Karpas-422 (cell line): ENCODE measurements around the gene GGT5. TPM values are rescaled to one million over a fixed set of nuclear protein-coding genes. Genes with fewer than 3 reads are reported as not detected.
"Not testable (repeated sequence)": the region's sequence is repeated elsewhere in the genome, so short reads cannot be mapped to it uniquely, and the experiment has no call there.

Source experiments
- DNase-seq: peaks from one replicate; pipeline ENCODE4 v3.0.0-alpha.2; 2015
- H2AFZ ChIP-seq: fragments of 200-600 bp; sonication (generic); 2 replicates; pipeline ENCODE4 v1.6.1; 2014; ENCODE audit warnings: antibody characterized with exemption, low read length, mixed read lengths
- H3K27ac ChIP-seq: fragments of 200-600 bp; sonication (generic); 2 replicates; pipeline ENCODE4 v1.5.1; 2014; ENCODE audit warnings: mild to moderate bottlenecking, low read length, moderate library complexity
- H3K27me3 ChIP-seq: fragments of 200-600 bp; sonication (generic); 2 replicates; pipeline ENCODE4 v1.6.1; 2014; ENCODE audit warnings: low read length, mixed read lengths
- H3K36me3 ChIP-seq: fragments of 200-600 bp; sonication (generic); 2 replicates; pipeline ENCODE4 v1.6.1; 2014; ENCODE audit warnings: low read length, mixed read lengths; ENCODE audit not compliant: insufficient read depth
- H3K4me1 ChIP-seq: fragments of 200-600 bp; sonication (generic); 2 replicates; pipeline ENCODE4 v1.6.1; 2014; ENCODE audit warnings: mild to moderate bottlenecking, low read length, mixed read lengths
- H3K4me2 ChIP-seq: fragments of 200-600 bp; sonication (generic); 2 replicates; pipeline ENCODE4 v1.6.1; 2014; ENCODE audit warnings: low read length, low read depth, mild to moderate bottlenecking; ENCODE audit not compliant: poor library complexity, severe bottlenecking
- H3K4me3 ChIP-seq: fragments of 200-600 bp; sonication (generic); 2 replicates; pipeline ENCODE4 v1.5.1; 2014; ENCODE audit warnings: mild to moderate bottlenecking, antibody characterized with exemption, low read length, mixed read lengths
- H3K79me2 ChIP-seq: fragments of 200-600 bp; sonication (generic); 2 replicates; pipeline ENCODE4 v1.6.1; 2014; ENCODE audit warnings: mild to moderate bottlenecking, low read length, mixed read lengths
- H3K9ac ChIP-seq: fragments of 200-600 bp; sonication (generic); 2 replicates; pipeline ENCODE4 v1.6.0; 2014; ENCODE audit warnings: low read length
- H3K9me2 ChIP-seq: fragments of 200-600 bp; sonication (generic), shearing (Covaris generic); replicated peaks from 2 replicates; pipeline ENCODE4 v1.6.0; 2014; ENCODE audit warnings: mild to moderate bottlenecking, low read length, moderate library complexity; ENCODE audit not compliant: insufficient read depth
- H3K9me3 ChIP-seq: fragments of 300-700, 200-600 bp; sonication (generic); 2 replicates; pipeline ENCODE4 v1.6.1; 2014; ENCODE audit warnings: low read length, mixed read lengths
- H4K20me1 ChIP-seq: fragments of 200-600 bp; sonication (generic); 2 replicates; pipeline ENCODE4 v1.6.1; 2014; ENCODE audit warnings: mild to moderate bottlenecking, antibody characterized with exemption, low read length, low read depth; ENCODE audit not compliant: insufficient read depth
- total RNA-seq: library from RNA; depleted of rRNA; stranded (reverse); fragments of >200 nt; shearing (Covaris generic); gene quantifications from 2 replicates; pipeline ENCODE4 v1.2.3, GENCODE V29; 2014; ENCODE audit warnings: low replicate concordance

The GGT5 gene
- total RNA-seq, 1 experiment from 2014 or later = not detected

DNA sequence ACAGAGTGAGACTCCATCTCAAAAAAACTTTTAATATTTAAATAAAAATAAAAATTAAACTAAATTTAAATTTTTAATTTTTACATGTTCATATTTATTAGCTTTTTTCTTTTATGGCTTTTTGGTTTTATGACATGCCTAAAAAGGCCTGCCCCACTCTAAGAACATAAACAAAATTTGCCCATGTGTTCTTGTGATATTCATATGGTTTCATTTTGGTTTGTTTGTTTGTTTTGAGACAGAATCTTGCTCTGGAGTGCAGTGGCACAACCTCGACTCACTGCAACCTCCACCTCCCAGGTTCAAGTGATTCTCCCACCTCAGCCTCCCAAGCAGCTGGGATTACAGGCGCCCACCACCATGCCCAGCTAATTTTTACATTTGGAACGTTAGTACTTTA lies 35.9 kb downstream of the GGT5 start:
- Histone ChIP-seq H3K27me3 (no peaks in the 10 kb centered on the region), H3K36me3 (no peaks in the 10 kb centered on the region), H3K4me1 (peaks cover 25% of the 10 kb centered on the region), H3K79me2 (no peaks in the 10 kb centered on the region), H3K27ac (no peak overlapping the region), H3K4me3 (no peak overlapping the region), H3K9me3 (no peaks in the 10 kb centered on the region), H3K4me2 (no peak overlapping the region), H3K9me2 (no peaks in the 10 kb centered on the region), H2AFZ (no peak overlapping the region), H4K20me1 (no peaks in the 10 kb centered on the region), H3K9ac (no peak overlapping the region)
- no peak for DNase-seq

DNA sequence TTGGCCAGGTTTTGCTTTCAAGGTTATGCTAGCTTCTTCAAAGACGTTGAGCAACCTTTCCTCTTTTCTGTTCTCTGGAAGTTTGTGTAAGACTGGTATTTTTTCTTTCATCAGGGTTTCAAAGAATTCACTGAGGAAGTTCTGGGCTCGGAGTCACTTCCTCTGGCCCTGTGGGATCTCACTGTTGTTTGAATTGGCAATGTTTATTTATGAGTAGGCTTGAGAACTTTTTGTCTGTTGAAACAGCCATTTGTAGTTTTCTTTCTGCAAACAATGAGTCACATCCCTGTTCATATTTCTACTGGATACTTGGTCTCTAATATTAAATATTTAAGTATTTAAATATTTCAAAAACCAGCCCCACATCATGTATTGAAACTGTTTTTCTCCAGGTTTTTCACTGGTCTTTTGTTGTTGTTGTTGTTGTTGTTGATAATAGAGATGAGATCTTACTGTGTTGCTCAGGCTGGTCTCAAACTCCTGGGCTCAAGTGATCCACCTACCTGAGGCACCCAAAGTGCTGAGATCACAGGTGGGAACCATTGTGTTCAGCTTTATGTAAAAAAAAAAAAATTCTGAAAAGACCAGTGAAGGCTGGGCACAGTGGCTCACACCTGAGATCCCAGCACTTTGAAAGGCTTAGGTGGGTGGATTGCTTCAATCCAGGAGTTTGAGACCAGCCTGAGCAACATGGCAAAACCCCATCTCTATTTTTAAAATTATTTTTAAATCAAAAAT lies 36.7 kb downstream of the GGT5 start:
- Histone ChIP-seq H3K9me2 (no peaks in the 10 kb centered on the region), H3K27me3 (no peaks in the 10 kb centered on the region), H3K4me2 (no peak overlapping the region), H3K36me3 (no peaks in the 10 kb centered on the region), H4K20me1 (no peaks in the 10 kb centered on the region), H2AFZ (no peak overlapping the region), H3K27ac (no peak overlapping the region), H3K79me2 (no peaks in the 10 kb centered on the region), H3K9me3 (no peaks in the 10 kb centered on the region), H3K4me1 (peaks cover 25% of the 10 kb centered on the region), H3K9ac (no peak overlapping the region), H3K4me3 (no peak overlapping the region)
- no peak for DNase-seq

DNA sequence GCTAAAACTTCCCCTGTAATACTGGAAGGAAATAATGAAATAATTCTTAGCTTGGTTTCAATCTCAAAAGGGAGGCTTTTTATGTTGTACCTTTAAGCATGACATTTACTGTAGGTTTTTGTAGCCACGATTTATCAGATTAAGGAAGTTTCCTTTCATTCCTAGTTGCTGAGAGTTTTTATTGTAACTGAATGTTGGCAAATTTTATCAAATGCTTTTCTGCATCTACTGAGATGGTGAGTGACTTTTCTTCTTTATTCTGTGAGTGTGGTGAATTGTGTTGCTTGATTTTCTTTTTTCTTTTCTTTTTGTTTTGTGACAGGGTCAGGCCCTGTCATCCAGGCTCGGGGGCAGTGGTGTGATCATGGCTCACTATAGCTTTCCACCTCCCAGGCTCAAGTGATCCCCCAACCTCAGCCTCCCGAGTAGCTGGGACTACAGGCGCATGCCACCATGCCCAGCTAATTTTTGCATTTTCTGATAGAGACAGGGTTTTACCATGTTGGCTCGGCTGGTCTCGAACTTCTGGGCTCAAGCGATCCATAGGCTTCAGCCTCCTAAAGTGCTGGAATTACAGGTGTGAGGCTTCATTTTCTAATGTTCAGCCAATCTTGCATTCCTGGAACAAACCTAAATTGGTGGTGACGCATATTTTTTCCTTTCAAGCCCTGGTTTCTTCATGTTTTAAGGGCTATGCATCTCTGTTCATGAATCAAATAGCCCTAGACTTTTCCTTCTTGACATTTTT lies 37.4 kb downstream of the GGT5 start:
- H3K79me2 ChIP-seq = no peaks in the 10 kb centered on the region
- H3K36me3 ChIP-seq = no peaks in the 10 kb centered on the region
- no peaks in the 10 kb centered on the region for H3K27me3 ChIP-seq
- no peak overlapping the region for H2AFZ ChIP-seq
- no peaks in the 10 kb centered on the region for H3K9me3 ChIP-seq
- H3K4me3 ChIP-seq = no peak overlapping the region
- H3K9me2 ChIP-seq = no peaks in the 10 kb centered on the region
- no peak overlapping the region for H3K27ac ChIP-seq
- no peak overlapping the region for H3K9ac ChIP-seq
- H4K20me1 ChIP-seq = no peaks in the 10 kb centered on the region
- H3K4me2 ChIP-seq = no peak overlapping the region
- DNase-seq = no peak
- peaks cover 25% of the 10 kb centered on the region for H3K4me1 ChIP-seq

DNA sequence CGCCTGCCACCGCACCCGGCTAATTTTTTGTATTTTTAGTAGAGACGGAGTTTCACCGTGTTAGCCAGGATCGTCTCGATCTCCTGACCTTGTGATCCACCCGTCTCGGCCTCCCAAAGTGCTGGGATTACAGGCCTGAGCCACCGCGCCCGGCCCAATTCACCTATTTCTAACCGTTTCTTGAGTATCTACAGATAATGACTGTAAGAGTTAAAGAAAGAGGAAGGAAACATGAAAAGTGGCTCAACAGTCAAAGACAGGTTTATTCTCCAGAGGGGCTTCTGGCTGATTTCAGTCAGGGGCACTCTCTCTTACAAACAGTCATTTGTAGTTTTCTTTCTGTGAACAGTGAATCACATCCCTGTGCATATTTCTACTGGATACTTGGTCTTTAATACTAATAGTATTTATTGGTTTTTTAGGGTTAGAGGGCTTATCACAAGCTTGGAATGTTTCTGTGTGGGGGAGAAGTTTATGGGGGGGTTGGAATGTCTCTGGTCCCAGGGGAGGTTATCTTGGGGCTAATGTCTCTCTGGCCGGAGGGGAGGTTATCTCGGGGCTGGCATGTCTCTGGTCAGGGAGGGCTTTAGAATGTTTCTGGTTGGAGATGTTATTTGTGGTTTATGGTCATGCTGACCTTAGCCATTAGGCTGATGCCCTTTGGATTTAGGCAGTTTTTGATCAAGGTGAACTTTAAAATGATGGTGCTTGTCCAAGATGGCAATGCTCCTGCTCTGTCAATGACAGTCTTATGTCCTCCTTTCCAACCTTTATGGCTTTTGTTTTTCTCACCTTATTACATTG lies 38.2 kb downstream of the GGT5 start:
- H3K27me3 ChIP-seq, H3K79me2 ChIP-seq, H3K9me3 ChIP-seq, DNase-seq, H4K20me1 ChIP-seq, H2AFZ ChIP-seq, H3K4me3 ChIP-seq, H3K9ac ChIP-seq, H3K36me3 ChIP-seq, H3K9me2 ChIP-seq, H3K27ac ChIP-seq: not testable (repeated sequence)
- Histone ChIP-seq H3K4me1 (peaks cover 19% of the 10 kb centered on the region), H3K4me2 (peak overlapping the region; percentile 34)

DNA sequence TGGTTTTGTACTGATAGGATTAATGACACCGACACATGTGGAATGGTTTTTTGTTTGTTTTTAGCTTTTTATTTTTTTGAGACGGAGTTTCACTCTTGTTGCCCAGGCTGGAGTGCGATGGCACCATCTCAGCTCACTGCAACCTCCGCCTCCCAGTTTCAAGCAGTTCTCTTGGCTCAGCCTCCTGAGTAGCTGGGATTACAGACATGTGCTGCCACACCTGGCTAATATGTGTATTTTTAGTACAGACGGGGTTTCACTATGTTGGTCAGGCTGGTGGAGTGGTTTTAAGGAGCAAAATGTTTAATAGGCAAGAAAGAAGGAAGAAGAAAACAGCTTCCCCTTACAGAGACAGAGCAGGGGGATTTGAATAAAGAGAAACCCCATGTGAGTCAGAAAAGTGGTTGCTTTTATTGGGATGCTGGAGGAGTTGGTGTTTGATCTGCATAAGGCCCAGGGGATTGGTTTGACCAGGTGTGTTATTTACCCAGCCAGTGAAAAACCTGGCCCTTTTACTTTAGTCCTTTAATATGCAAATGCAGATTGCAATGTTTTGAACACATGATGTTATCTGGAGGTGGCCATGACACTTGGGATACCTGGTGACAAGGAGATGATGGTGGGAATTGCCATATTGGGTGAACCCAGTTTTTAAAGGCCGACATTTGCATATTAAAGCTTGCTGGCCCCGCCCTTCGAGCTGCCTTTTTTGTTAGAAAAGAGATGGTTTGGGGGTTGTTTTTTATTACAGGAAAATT lies 39.3 kb downstream of the GGT5 start:
- no peaks in the 10 kb centered on the region for H4K20me1 ChIP-seq
- no peak overlapping the region for H3K27ac ChIP-seq
- H3K4me1 ChIP-seq = peaks cover 19% of the 10 kb centered on the region
- H3K79me2 ChIP-seq = no peaks in the 10 kb centered on the region
- no peak overlapping the region for H3K9ac ChIP-seq
- no peaks in the 10 kb centered on the region for H3K36me3 ChIP-seq
- H3K4me2 ChIP-seq = peak overlapping the region; percentile 20
- no peak overlapping the region for H2AFZ ChIP-seq
- H3K9me2 ChIP-seq = no peaks in the 10 kb centered on the region
- H3K4me3 ChIP-seq = no peak overlapping the region
- no peak for DNase-seq
- no peaks in the 10 kb centered on the region for H3K27me3 ChIP-seq
- H3K9me3 ChIP-seq = no peaks in the 10 kb centered on the region

DNA sequence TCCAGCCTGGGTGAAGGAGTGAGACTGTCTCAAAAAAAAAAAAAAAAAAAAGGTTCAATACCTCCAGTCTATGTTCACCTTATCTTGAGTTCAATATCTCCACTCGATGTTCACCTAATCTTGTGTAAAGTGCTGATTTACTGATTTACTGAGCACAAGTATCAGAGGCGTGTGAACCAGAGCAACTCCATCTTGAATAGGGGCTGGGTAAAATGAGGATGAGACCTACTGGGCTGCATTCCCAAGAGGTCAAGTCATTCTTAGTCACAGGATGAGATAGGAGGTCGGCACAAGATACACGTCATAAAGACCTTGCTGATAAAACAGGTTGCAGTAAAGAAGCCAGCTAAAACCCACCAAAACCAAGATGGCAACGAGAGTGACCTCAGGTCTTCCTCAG lies 41.0 kb downstream of the GGT5 start:
- not testable (repeated sequence) for H3K9me3 ChIP-seq, H3K36me3 ChIP-seq, H3K9ac ChIP-seq, H4K20me1 ChIP-seq, H3K27ac ChIP-seq, H3K79me2 ChIP-seq, H3K4me2 ChIP-seq, DNase-seq, H3K9me2 ChIP-seq, H3K4me3 ChIP-seq, H3K27me3 ChIP-seq, H2AFZ ChIP-seq
- H3K4me1 ChIP-seq = peaks cover 19% of the 10 kb centered on the region

DNA sequence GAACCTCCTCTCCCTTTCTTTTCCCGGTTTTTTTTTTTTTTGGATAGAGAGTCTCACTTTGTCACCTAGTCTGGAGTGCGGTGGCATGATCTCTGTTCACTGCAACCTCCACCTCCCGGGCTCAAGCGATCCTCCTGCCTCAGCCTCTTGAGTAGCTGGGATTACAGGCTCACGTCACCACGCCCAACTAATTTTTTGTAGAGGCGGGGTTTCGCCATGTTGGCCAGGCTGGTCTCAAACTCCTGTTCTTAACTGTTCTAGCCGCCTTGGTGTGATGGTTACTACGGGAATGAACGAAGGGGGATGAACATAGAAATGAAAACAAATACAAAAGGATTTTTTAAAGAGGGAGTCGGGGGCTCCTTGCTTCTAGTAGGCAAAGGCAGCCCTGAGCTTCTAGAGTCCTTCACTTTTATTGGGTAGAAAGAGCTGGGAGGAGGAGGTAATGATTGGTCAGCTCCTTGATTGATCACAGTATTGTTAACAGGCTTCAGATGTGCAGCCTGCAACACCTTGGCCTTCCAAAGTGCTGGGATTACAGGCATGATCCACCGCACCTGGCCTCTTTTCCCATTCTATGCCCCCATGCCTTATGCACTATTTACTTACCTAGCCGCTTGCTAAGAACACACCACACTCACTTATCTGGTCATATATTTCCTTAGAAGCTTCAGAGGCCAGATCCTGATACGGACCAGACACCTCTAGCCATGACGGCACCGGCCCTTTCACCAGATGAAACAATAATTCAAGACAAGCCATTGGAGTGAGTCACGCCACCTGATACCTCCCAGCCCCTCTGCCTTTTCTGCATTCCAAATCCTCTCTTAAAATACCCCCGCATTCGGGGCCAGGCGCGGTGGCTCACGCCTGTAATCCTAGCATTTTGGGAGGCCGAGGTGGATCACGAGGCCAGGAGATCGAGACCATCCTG lies 42.9 kb downstream of the GGT5 start:
- no peaks in the 10 kb centered on the region for H4K20me1 ChIP-seq
- no peak overlapping the region for H3K27ac ChIP-seq
- H3K9ac ChIP-seq = no peak overlapping the region
- no peak for DNase-seq
- H3K4me3 ChIP-seq = no peak overlapping the region
- H3K9me3 ChIP-seq = no peaks in the 10 kb centered on the region
- peaks cover 21% of the 10 kb centered on the region for H3K4me1 ChIP-seq
- H3K79me2 ChIP-seq = no peaks in the 10 kb centered on the region
- H3K9me2 ChIP-seq = no peaks in the 10 kb centered on the region
- no peak overlapping the region for H3K4me2 ChIP-seq
- H3K27me3 ChIP-seq = no peaks in the 10 kb centered on the region
- H3K36me3 ChIP-seq = no peaks in the 10 kb centered on the region
- H2AFZ ChIP-seq = no peak overlapping the region
